GM23338 (cell line): Measurements from ENCODE around the gene DCBLD1. TPM values are rescaled to one million over a fixed set of nuclear protein-coding genes. Genes with fewer than 3 reads are reported as not detected.

ENCODE experiments used
- ATAC-seq: fragments of 200-7000 bp; cut with Tn5 transposase; 3 replicates; pipeline ENCODE4 v1.9.1; 2020
- DNase-seq: peaks from one replicate; pipeline ENCODE4 v3.0.0-alpha.2; 2015; ENCODE audit warnings: low spot score
- H2AFZ ChIP-seq: fragments of 200-600 bp; sonication (generic); 2 replicates; pipeline ENCODE4 v1.8.0; 2016; ENCODE audit warnings: antibody characterized with exemption, mild to moderate bottlenecking, moderate library complexity
- H3F3A ChIP-seq: fragments of 200-600 bp; sonication (generic); replicated peaks from 2 replicates; pipeline ENCODE4 v1.8.0; 2017; ENCODE audit warnings: antibody characterized with exemption, mixed run types, low read depth
- H3K27ac ChIP-seq: fragments of 200-600 bp; sonication (generic); 2 replicates; pipeline ENCODE4 v1.6.1; 2016; ENCODE audit warnings: low read depth
- H3K27me3 ChIP-seq: fragments of 200-600 bp; sonication (generic); 2 replicates; pipeline ENCODE4 v1.8.0; 2016; ENCODE audit warnings: mild to moderate bottlenecking, mixed run types, moderate library complexity; ENCODE audit not compliant: insufficient read depth
- H3K36me3 ChIP-seq: fragments of 200-600 bp; sonication (generic); 2 replicates; pipeline ENCODE4 v1.8.0; 2016; ENCODE audit warnings: mild to moderate bottlenecking; ENCODE audit not compliant: insufficient read depth
- H3K4me1 ChIP-seq: fragments of 200-600 bp; sonication (generic); 2 replicates; pipeline ENCODE4 v1.8.0; 2016; ENCODE audit warnings: mild to moderate bottlenecking, moderate library complexity; ENCODE audit not compliant: insufficient read depth
- H3K4me2 ChIP-seq: fragments of 200-600 bp; sonication (generic); 2 replicates; pipeline ENCODE4 v1.7.1; 2017; ENCODE audit warnings: mixed run types
- H3K4me3 ChIP-seq: fragments of 200-600 bp; sonication (generic); 2 replicates; pipeline ENCODE4 v1.6.1; 2016; ENCODE audit warnings: mixed run types
- H3K79me2 ChIP-seq: fragments of 200-600 bp; sonication (generic); replicated peaks from 2 replicates; pipeline ENCODE4 v1.8.0; 2017; ENCODE audit warnings: mild to moderate bottlenecking; ENCODE audit not compliant: insufficient read depth
- H3K9me2 ChIP-seq: fragments of 200-600 bp; sonication (generic); 2 replicates; pipeline ENCODE4 v1.8.0; 2017; ENCODE audit not compliant: insufficient read depth
- H4K20me1 ChIP-seq: fragments of 200-600 bp; sonication (generic); replicated peaks from 2 replicates; pipeline ENCODE4 v1.8.0; 2017; ENCODE audit warnings: mild to moderate bottlenecking; ENCODE audit not compliant: insufficient read depth
- H3K27ac Mint-ChIP-seq: 2 replicates; pipeline ENCODE4 v1.8.0; 2020; ENCODE audit warnings: inconsistent platforms, mild to moderate bottlenecking, moderate library complexity, mixed read lengths
- H3K27me3 Mint-ChIP-seq: 3 replicates; pipeline ENCODE4 v1.8.0; 2022; ENCODE audit warnings: low read depth, mild to moderate bottlenecking, moderate library complexity, mixed read lengths, inconsistent platforms; ENCODE audit not compliant: insufficient read depth, poor library complexity
- H3K36me3 Mint-ChIP-seq: 3 replicates; pipeline ENCODE4 v1.8.0; 2021; ENCODE audit warnings: low read depth, mild to moderate bottlenecking, inconsistent platforms, moderate library complexity, mixed read lengths
- H3K4me1 Mint-ChIP-seq: 3 replicates; pipeline ENCODE4 v1.8.0; 2020; ENCODE audit warnings: mild to moderate bottlenecking, inconsistent platforms, mixed read lengths
- H3K4me3 Mint-ChIP-seq: 3 replicates; pipeline ENCODE4 v1.8.0; 2021; ENCODE audit warnings: moderate library complexity, mild to moderate bottlenecking, inconsistent platforms, mixed read lengths
- H3K9me3 Mint-ChIP-seq: 3 replicates; pipeline ENCODE4 v1.8.0; 2020; ENCODE audit warnings: moderate library complexity, mild to moderate bottlenecking, inconsistent platforms, mixed read lengths
- CREB1 ChIP-seq: fragments of 250-450 bp; sonication (Bioruptor Pico); IDR thresholded peaks from 2 replicates; pipeline ENCODE4 v1.5.0; 2020; ENCODE audit warnings: low read depth, mild to moderate bottlenecking, moderate library complexity
- CTCF ChIP-seq, 2 experiments: fragments of 200-600 bp in 1 of 2; sonication (generic) in 1 of 2; conservative IDR thresholded peaks; 2 replicates each; pipeline versions ENCODE4 v1.5.1 to v1.6.1; 2016 to 2017; ENCODE audit warnings: antibody characterized with exemption in 2 of 2, low read depth in 2 of 2, mild to moderate bottlenecking in 2 of 2, moderate library complexity in 1 of 2
- ETS1 ChIP-seq: IDR thresholded peaks from 2 replicates; pipeline ENCODE4 v1.6.1; 2016; ENCODE audit warnings: antibody characterized with exemption
- EZH2 ChIP-seq: fragments of 200-600 bp; sonication (generic); IDR thresholded peaks from one replicate; pipeline ENCODE4 v1.8.0; 2017; ENCODE audit warnings: antibody characterized with exemption, mild to moderate bottlenecking, low read depth; ENCODE audit not compliant: unreplicated experiment
- NANOG ChIP-seq: IDR thresholded peaks from 2 replicates; pipeline ENCODE4 v1.6.1; 2016; ENCODE audit warnings: antibody characterized with exemption, borderline replicate concordance
- POLR2AphosphoS5 ChIP-seq: IDR thresholded peaks from 2 replicates; pipeline ENCODE4 v1.6.1; 2016; ENCODE audit warnings: antibody characterized with exemption, low read depth
- REST ChIP-seq: IDR thresholded peaks from one replicate; pipeline ENCODE4 v1.6.1; 2018; ENCODE audit warnings: antibody characterized with exemption; ENCODE audit not compliant: unreplicated experiment
- STAT1 ChIP-seq: IDR thresholded peaks from one replicate; pipeline ENCODE4 v1.6.1; 2016; ENCODE audit warnings: antibody characterized with exemption; ENCODE audit not compliant: unreplicated experiment
- ZNF114 ChIP-seq: fragments of 250-450 bp; sonication (Bioruptor Pico); IDR thresholded peaks from 2 replicates; pipeline ENCODE4 v1.5.0; 2020; ENCODE audit warnings: mild to moderate bottlenecking, moderate library complexity
- polyA plus RNA-seq: library from polyadenylated mRNA; unstranded; fragments of >200 nt; fragmentation: Nextera tagmentation; extraction: Ambion mirVana; gene quantifications from 2 replicates; pipeline ENCODE4 v1.2.1, GENCODE V29; 2016
- total RNA-seq: library from RNA; depleted of rRNA; stranded (reverse); fragments of >200 nt; shearing (Covaris generic); gene quantifications from 2 replicates; pipeline ENCODE4 v1.2.3, GENCODE V29; 2014

The DCBLD1 gene
- total and polyA plus RNA-seq, 2 experiments from 2014 or later: 4.2 to 7.6 TPM

- TF ChIP-seq CTCF (conservative IDR thresholded peaks at IDR 0.05; ENCODE audit: low read depth in 2 of 2) (no peak), POLR2AphosphoS5 (no peak), EZH2 (no peak), STAT1 (no peak)
These were observed 650 bp downstream of the DCBLD1 start (continued) for GRCh38 chr6:117483004-117483644.

- H3K27me3 Mint-ChIP-seq: peaks cover 24% of the 10 kb centered on the region
- ATAC-seq (peak; percentile 3; the same call in 1 of the 3 replicates), DNase-seq (peak; percentile 13)
- H3K36me3 Mint-ChIP-seq: peaks cover 17% of the 10 kb centered on the region
- Histone ChIP-seq H3K27me3 (peaks cover 44% of the 10 kb centered on the region), H3K9me2 (no peaks in the 10 kb centered on the region), H3K79me2 (no peaks in the 10 kb centered on the region; the same call in 1 of the 2 replicates), H2AFZ (peak overlapping the region; percentile 96), H4K20me1 (0 out of 2 replicates have a peak, but pooled peaks cover 3% of the 10 kb centered on the region), H3K4me1 (peaks cover 28% of the 10 kb centered on the region), H3K4me2 (peak overlapping the region; percentile 91), H3F3A (peaks cover 7% of the 10 kb centered on the region), H3K36me3 (no peaks in the 10 kb centered on the region), H3K27ac (no peak overlapping the region), H3K4me3 (peak overlapping the region; percentile 85)
- peak overlapping the region; percentile 88 for H3K4me3 Mint-ChIP-seq
- H3K27ac Mint-ChIP-seq: peak overlapping the region; percentile 36; the same call in 1 of the 2 replicates
- peaks cover 9% of the 10 kb centered on the region; the same call in 2 of the 3 replicates for H3K9me3 Mint-ChIP-seq
- peaks cover 29% of the 10 kb centered on the region for H3K4me1 Mint-ChIP-seq
- TF ChIP-seq ZNF114 (CRISPR knock-in tag): no peak
- no peak for TF ChIP-seq NANOG
- TF ChIP-seq REST: no peak
- no peak for TF ChIP-seq EZH2
- TF ChIP-seq STAT1: no peak
- no peak for TF ChIP-seq CREB1 (CRISPR knock-in tag)
- TF ChIP-seq POLR2AphosphoS5: no peak
- no peak for TF ChIP-seq CTCF (conservative IDR thresholded peaks at IDR 0.05; ENCODE audit: low read depth in 2 of 2)
- TF ChIP-seq ETS1: no peak
These were observed 1.2 kb downstream of the DCBLD1 start for GRCh38 chr6:117483645-117484016.
